Measurements from ENCODE around the gene FAM89A.

GRCh38 chr1:231078250-231078649 is 38.2 kb upstream of the FAM89A start:
- no peak for TF ChIP-seq CTCF (conservative IDR thresholded peaks at IDR 0.05)
- no peak for TF ChIP-seq EZH2 (IDR thresholded peaks at IDR 0.05; ENCODE audit: low read depth)
